Omental fat pad (tissue), 4 donors: ENCODE measurements around the gene GRB2. TPM values are rescaled to one million over a fixed set of nuclear protein-coding genes. Genes with fewer than 3 reads are reported as not detected.

Experiments used
- ATAC-seq: fragments of 150-250 bp; one replicate; pipeline ENCODE4 v1.9.1; 2016; ENCODE audit warnings: mild to moderate bottlenecking, moderate library complexity; ENCODE audit not compliant: low FRiP score
- DNase-seq: peaks from one replicate; pipeline ENCODE4 v3.0.0-alpha.2; 2019; ENCODE audit warnings: low spot score
- CTCF ChIP-seq, 3 donors: fragments of 450-650 bp; IDR thresholded peaks; one replicate each; pipeline ENCODE4 v1.5.1; 2016 to 2017; ENCODE audit warnings: antibody characterized with exemption in 3 of 3, mild to moderate bottlenecking in 3 of 3, moderate library complexity in 2 of 3
- total RNA-seq, 4 donors: library from RNA; depleted of rRNA; stranded (reverse); fragments of >200 nt; gene quantifications; one replicate each; pipeline ENCODE4 v1.1.0, GENCODE V29; 2016

Gene GRB2
- total RNA-seq, 4 donors from 2014 or later, result 87.4 to 152 (median 108) TPM

GRCh38 chr17:75403131-75403530 is 2.3 kb downstream of the GRB2 start:
- ATAC-seq (no peak), DNase-seq (no peak)
- TF ChIP-seq CTCF (IDR thresholded peaks at IDR 0.05), result no peak

- DNase-seq (no peak), ATAC-seq (no peak)
- TF ChIP-seq CTCF (IDR thresholded peaks at IDR 0.05), result no peak
Measured at GRCh38 chr17:75402026-75402425, 3.5 kb downstream of the GRB2 start.

DNA sequence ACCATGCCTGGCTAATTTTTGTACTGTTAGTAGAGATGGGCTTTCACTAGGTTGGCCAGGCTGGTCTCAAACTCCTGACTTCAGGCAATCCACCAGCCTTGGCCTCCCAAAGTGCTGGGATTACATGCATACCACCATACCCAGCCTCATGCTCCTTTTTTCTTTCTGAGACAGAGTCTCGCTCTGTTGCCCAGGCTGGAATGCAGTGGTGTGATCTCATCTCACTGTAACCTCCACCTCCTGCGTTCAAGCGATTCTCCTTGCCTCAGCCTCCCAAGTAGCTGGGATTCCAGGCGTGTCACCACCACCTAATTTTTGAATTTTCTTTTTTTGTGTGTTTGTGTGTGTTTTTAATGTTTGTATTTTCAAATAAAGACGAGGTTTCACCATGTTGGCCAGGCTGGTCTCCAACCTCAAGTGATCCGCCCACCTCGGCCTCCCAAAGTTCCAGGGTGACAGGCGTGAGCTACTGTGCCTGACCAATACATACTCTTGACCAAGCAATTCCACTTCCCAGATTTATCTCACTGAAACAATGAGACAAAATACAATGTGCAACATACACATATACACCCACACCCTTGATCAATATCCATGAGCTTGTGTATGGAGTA is 5.0 kb downstream of the GRB2 start:
- ATAC-seq, result no peak
- no peak for DNase-seq
- no peak for TF ChIP-seq CTCF (IDR thresholded peaks at IDR 0.05)

GRCh38 chr17:75398279-75398678 is 7.2 kb downstream of the GRB2 start:
- ATAC-seq, result no peak

DNA sequence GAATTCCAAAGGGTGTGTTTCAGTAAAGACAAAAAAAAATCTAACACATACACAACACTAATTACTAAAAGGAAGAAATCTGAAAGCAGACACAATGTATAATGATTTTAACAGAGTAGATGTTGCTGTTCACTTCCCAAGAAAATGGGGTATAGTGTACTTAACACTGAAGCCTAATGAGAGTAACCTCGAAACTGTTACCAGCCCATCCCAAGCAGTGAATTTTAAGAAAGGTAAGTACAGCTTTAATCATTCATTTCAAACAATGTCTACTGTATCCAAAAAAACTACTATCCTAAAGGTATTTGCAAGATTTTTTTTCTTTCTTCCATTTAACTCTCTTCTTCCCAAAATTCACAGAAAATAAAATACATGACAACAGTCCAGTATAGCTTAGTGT is 8.3 kb downstream of the GRB2 start:
- TF ChIP-seq CTCF (IDR thresholded peaks at IDR 0.05), result no peak
- DNase-seq (no peak), ATAC-seq (no peak)

More at GRCh38 chr17:75398279-75398678, 7.2 kb downstream of the GRB2 start:
- no peak for DNase-seq
- no peak for TF ChIP-seq CTCF (IDR thresholded peaks at IDR 0.05)

- DNase-seq, result no peak
- ATAC-seq, result no peak
- no peak for TF ChIP-seq CTCF (IDR thresholded peaks at IDR 0.05)
Measured at GRCh38 chr17:75396796-75397195, 8.7 kb downstream of the GRB2 start.

GRCh38 chr17:75396025-75396424 is 9.5 kb downstream of the GRB2 start:
- no peak for ATAC-seq
- no peak for DNase-seq
- no peak for TF ChIP-seq CTCF (IDR thresholded peaks at IDR 0.05)
